NCI-H446 treated with DMSO at 0.1 percent for 48 hours (cell line): ENCODE data around the gene CDH4.
"Not testable (repeated sequence)": the region's sequence is repeated elsewhere in the genome, so short reads cannot be mapped to it uniquely, and the experiment has no call there.

Experiments
- DNase-seq: peaks from one replicate; lab custom pipeline; 2025; lab: John Stamatoyannopoulos, UW

CDH4 gene

DNA sequence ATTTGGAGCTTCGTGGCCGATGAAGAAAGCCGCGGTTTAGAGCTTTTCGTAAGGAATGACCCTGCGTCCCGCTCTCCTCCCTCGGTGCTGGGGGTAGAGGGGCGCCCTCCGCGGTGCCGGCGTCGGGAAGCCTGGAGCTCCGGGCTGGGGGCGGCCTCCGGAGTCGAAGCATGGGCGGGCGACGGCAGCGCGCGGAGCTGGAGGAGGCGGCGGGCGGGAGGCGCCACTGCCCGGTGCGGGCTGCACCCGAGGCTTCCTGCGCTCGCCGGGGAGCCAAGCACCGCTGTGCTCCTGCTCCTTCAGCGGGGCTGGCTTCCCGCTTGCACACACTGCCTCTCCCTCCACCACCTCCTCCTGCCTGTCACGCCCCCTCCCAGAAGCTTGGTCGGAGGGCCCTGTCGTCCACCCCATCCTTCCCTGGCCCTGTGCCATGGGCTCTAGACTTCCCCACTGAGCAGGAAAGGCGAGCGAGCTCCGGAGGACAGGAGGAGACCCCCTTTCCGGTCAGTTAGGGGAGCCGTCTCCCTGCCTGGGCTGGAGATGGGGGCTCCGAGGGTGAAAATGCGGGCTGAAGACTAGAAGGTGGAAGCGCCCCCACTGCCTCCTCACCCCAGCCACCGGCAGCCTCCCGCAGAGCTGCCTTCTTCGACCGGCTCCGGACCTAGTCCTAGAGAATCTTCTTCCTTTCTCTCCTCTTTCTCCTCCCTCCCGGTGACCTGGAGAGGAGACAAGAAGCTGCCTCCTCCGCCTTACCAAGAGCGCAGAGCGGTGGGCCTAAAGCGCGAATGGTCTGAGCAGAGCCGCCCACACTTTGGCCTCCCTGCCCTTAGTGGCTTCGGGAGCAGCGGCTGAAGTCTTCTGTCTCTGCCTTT, 1.8 kb downstream of the CDH4 start:
- no peak for DNase-seq

DNA sequence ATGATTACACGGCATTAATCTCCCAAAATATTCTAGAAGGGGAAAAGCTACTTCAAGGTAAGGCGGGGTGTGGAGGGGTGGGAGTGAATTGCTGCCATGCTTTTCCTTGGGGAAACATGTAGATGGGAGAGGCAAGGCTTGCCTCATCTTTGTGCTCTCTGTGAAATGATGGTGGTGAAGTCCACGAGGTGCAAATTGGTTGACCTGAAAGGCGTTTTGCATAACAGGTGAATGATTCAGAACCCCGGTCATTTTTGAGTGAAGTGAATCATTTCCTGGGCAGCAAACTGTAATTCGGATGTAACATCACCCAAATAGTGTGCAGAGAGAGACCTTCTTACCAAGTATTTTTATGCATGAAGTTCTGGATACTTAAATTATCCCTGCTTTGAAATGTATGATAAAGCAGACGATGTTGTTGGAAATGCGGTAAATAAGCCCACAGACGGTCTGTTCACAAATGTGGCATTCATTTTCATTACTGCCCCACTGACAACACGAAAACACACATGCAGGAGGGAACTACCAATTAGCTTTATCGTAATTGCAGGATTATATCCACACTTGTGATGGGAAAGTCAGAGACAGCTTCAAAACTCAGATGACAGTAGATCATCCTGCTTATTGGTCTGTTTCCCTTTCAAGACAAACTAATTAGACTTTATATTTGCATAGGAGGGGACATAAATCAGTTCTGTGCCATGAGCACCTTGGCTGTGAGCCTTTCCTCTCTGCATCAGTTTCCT, 3.0 kb downstream of the CDH4 start:
- DNase-seq: no peak

- no peak for DNase-seq
These were observed 4.3 kb downstream of the CDH4 start for GRCh38 chr20:61256365-61256764.

DNA sequence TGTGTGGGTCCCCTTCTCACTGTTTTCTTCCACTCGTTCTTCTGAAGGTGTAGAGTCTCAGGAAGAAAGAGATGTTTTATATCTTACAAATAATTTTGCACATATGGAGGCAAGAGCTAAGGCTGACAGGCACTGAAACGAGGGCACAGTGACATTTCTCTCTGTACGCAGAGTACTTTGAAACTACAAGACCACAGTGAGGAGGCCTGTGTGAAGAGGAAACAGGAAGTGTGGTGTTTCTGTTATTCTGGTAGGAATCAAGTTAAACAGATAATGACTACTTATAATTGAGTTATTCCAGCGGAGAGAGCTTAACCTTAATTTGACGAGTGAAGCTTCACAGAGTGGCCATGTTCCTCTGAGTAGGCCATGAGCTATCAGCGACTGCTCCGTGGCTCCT, 4.8 kb downstream of the CDH4 start:
- no peak for DNase-seq

GRCh38 chr20:61257611-61258010, 5.5 kb downstream of the CDH4 start:
- no peak for DNase-seq

GRCh38 chr20:61259741-61260140, 7.7 kb downstream of the CDH4 start:
- no peak for DNase-seq

DNA sequence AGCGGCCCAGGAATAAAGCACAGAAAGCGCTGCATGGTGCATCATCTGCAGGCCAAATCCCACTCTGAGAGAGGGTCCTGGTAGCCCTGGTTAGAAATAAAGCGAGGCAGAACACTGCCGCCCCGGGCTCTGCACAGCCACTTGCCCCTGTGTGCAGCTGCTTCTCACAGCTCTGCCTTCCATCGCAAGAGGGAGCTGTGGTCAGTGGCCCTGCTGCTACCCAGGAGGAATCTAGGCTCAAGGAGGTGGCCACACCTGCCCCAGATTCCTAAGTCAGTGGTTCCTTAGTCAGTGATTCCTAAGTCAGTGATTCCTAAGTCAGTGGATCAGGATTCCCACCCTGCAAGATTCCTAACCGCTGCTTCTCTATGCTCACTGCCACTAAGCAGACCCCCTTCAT, 8.8 kb downstream of the CDH4 start:
- DNase-seq: no peak

GRCh38 chr20:61262036-61262435, 10.0 kb downstream of the CDH4 start:
- DNase-seq: no peak

DNA sequence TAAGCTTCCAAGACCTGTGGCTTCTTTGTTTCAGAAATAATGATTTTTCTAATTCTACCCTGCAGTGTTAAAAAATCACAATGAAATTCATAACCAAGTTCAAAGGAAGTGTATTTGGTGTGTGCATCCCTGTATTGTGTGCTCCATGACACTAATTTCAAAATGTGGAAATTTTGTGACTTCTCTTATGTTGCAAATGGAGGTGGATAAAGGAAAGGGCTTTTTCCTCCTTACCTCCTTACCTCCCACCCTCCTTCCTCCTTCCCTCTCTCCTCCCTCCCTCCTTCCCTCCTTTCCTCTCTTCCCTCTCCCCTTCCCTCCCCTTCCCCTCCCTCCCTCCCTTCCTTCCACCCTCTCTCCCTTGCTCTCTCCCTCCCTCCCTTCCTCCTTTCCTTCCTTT, 10.5 kb downstream of the CDH4 start:
- DNase-seq: no peak

GRCh38 chr20:61263084-61263695, 11.1 kb downstream of the CDH4 start:
- DNase-seq: no peak

DNA sequence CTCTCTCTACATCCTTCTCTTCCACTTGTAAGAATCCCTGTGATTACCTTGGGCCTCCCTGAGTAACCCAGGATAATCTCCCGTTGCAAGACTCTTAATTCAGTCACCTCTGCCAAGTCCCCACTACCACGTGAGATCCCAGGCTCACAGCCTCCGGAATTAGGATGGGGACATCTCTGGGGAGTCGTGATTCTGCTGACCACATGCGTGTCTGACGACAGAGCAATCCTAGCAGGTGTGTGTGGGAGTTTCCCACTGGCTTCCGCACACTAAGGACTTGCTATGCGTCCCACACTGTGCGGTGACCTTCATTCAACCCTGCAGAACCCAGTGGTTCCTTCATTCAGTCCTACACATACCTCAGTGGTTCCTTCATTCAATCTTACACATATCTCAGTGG, 11.9 kb downstream of the CDH4 start:
- no peak for DNase-seq

DNA sequence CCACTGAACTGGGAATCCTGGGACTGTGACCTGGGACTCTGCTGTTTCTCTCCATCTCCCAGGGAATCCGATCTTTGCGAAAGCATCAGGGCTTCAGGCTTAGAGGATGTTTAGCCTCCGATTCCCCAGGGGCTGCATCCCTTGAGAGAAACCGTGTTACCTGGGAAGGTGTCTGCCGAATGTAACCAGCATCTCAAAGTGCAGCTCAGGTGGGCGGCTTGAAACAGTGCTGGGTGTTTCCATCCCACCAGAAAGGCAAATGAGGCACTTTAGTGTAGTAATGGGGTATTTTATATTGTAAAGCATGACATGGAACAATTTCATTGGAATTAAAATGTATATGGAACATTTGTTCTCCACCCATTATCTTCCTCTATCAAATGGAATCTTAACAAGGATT, 15.2 kb downstream of the CDH4 start:
- no peak for DNase-seq

DNA sequence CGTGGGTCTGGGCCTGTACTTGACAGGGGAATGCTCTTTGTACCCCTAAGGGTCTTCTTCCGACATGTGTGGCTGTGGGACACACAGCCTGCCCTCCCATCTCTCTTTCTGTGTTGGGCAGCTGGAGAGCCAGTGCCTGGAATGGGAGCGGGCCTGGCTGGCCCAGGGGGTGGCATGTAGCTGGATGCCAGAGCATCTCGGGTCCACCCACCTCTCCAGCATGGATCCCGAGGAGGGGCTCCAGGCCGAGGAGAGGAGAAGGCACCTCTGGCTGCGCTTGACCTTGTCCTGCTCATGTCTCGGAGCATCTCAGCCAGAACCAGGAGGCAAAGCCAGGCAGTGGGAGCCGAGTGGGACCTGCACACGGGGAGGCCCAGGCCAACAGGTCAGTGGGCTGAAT, 16.0 kb downstream of the CDH4 start:
- no peak for DNase-seq

DNA sequence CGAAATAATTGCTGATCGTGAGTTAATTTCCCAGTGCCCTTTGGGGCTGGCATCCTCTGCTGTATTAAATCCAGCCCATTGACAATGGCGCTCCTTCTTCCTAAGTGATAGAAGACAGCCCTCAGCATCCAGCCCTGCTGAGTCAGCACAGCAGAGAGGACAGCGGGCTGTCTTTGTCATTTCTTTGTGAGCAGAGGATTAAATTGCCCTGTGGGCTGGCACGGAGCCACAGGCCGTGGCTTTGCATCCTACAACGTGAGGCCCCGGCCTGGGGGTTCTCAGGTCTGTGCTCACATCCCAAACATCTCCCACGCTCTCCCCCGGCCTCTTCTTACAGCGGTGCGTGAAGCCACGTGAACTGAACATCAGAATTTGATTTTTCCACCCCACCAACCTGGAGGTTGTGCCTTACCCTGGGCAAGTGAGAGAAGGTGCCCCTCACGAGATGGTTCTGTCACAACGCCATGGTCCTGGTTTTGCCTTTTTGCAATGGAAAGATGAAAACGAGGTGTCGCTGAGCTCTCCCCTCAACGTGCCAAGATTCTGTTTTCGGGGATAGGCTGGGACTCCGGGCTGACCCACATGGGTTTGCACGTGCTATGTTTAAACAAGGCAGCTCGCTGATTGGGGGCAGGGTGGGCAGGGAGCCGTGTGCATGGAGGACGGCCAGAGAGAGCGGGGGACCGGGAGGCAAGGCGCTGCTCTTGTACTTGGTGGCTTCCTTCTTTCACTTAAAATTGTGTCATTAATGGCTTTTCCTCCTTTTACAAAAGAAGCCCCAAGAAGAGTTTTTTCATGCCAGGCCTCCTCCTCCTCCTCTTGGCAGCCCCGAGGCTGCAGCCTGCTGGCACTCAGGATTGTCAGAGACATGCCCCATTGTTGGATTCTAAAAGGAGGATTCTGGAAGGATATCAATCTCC, 19.5 kb downstream of the CDH4 start:
- no peak for DNase-seq

- not testable (repeated sequence) for DNase-seq
These were observed 21.0 kb downstream of the CDH4 start for GRCh38 chr20:61273024-61273423.

GRCh38 chr20:61273666-61274065, 21.6 kb downstream of the CDH4 start:
- DNase-seq: not testable (repeated sequence)

GRCh38 chr20:61274326-61274725, 22.3 kb downstream of the CDH4 start:
- no peak for DNase-seq

- no peak for DNase-seq
These were observed 26.2 kb downstream of the CDH4 start for GRCh38 chr20:61278296-61278695.

DNA sequence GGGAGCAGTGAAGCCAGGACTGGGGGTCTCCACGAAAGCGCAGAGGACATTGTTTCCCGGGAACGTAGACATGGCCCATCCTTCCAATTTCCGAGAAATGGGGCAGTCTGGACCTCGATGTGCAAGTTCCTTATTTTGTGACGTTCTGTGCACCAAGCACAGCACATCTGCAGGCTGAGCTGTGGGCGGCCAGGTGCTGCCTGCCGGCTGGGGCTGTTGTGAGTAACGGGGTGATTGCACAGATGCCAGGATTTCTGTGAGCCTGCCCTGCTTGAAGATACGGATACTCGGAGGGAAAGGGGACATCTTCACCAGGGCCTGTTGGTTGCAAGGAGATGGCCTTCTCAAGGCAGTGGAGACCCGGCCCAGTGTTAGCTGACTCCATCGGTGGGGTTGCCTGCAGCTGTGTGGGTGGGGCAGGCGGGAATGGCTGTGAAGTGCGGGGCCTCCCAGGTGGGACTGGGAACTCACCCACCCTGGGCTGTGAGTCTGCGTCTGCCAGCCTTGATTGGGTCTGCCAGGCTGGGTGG, 27.6 kb downstream of the CDH4 start:
- no peak for DNase-seq

GRCh38 chr20:61280217-61280980, 28.3 kb downstream of the CDH4 start:
- no peak for DNase-seq

GRCh38 chr20:61281286-61281795, 29.3 kb downstream of the CDH4 start:
- DNase-seq: no peak
